Pons (tissue), 1 donor: Measurements from ENCODE around the gene ARHGDIB.
A peak's percentile ranks its signal among the peaks of the same experiment; 100 is the strongest.

Experiments used
- DNase-seq: peaks from one replicate; pipeline ENCODE4 v3.0.0-alpha.2; 2016; ENCODE audit warnings: low spot score

Gene ARHGDIB

GRCh38 chr12:14961466-14962152 is at the start of gene ARHGDIB:
TSS of gene ARHGDIB (minus strand) at chr12:14961601. CDS start at chr12:14950712, 10,889 bp downstream.
- peak; percentile 70 for DNase-seq

DNA sequence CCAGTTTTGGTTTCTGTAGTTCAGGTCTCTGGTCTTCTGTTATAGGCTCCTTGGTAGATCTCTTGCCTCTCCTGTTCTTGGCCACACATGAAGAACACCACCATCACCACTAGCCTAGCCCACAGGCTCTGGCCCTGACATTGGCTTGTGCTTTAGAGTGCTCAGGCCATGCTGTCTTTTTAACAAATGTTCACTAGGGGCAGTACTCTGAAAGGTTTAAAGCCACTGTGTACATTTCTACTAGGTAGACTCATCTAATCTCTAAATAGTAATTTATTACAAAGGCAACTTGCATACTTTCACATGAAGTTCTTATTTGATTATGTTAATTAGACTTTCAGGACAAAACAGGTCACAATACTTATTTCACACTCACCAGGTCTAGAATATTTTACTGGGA is 49.8 kb upstream of the ARHGDIB start:
- DNase-seq: no peak

DNA sequence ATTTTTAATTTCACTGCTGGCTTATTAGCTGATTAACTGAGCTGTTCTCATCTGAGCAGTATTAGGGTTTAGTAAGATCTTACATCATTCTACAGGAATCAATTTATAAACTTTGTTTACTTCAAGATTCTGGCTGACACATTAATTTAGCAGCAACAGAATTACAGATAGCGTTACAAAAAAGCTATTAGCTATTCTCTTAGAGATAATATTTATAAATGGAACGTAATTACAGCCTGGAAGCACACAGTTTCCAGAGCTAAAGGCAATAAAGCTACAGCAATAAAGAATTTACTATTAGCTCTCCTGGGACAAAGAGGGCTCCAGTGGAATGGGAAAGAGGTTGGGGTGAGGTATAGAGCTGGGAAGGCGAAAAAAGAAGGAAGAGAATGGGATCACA is 46.1 kb upstream of the ARHGDIB start:
- DNase-seq: no peak

DNA sequence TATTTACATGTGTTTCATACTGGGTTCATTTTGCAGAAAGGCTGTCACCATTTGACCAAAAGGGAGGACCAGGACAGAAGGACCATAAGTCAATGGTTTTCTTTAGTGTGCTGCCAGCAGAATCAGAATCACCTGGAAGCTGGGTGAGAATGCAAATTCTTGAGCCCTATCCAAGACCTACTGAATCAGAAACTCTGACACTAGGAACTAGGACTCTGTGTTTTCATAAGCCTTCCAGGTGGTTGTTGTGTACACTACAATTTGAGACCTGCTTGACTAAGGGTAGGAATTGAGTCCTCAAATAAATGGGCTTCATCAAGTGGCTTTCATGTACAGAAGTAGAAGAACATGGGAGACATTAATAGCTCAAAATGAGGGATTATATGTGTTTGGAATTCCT is 43.7 kb upstream of the ARHGDIB start:
- DNase-seq: no peak

GRCh38 chr12:15004421-15004820 is 43.0 kb upstream of the ARHGDIB start:
- DNase-seq: no peak

DNA sequence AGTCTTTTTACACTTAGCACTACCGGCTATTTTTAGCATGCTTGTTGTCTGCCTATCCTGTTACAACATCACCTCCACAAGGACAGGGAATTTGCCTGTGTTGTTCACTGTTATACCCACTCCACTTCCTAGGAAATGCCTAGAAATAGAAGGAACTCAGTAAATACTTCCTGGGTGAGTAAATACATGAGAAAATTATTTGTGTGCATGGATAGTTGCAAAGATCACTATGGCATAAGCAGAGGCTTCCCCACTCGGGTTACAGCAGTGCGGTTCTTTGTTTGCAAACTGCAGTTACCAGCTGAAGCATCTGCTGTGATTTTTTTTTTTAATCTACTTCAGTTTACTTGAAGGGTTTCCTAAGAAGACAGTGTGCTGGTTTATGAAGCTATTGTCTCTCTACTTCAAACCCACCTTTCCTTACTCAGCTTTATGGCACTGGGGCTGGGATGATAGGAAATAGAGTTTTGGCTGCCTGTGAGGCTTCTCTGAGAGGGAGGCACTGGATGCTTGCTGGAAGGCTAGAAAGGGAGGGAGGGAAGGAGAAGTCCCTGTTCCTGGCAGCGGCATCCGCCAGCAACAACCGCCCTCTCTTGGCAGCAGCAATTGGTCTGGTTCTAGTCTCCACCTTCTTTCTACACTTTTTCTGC is 40.5 kb upstream of the ARHGDIB start:
- DNase-seq: peak; percentile 45

DNA sequence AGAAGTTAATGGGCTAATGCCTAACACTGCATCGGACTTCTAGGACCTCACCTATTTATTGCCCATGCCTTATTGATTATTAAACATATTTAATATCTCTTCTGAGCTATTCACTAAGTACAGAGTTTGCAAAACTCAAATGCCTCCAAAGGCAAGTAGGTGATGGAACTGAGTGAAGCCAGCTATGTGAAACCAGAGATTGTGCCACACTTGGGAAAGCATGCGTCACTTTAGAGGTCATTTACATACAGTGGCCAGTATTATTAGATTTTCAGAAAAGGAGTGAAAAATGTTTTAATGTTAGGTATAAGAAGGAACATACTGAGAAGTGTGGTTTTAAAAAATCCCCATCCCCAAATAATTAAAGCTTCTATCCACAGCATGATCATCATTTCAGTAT is 39.2 kb upstream of the ARHGDIB start:
- DNase-seq: no peak

GRCh38 chr12:14999695-15000365 is 38.4 kb upstream of the ARHGDIB start:
- DNase-seq: peak; percentile 29

GRCh38 chr12:14999021-14999694 is 37.8 kb upstream of the ARHGDIB start:
- DNase-seq: no peak

GRCh38 chr12:14997998-14998397 is 36.6 kb upstream of the ARHGDIB start:
- no peak for DNase-seq

DNA sequence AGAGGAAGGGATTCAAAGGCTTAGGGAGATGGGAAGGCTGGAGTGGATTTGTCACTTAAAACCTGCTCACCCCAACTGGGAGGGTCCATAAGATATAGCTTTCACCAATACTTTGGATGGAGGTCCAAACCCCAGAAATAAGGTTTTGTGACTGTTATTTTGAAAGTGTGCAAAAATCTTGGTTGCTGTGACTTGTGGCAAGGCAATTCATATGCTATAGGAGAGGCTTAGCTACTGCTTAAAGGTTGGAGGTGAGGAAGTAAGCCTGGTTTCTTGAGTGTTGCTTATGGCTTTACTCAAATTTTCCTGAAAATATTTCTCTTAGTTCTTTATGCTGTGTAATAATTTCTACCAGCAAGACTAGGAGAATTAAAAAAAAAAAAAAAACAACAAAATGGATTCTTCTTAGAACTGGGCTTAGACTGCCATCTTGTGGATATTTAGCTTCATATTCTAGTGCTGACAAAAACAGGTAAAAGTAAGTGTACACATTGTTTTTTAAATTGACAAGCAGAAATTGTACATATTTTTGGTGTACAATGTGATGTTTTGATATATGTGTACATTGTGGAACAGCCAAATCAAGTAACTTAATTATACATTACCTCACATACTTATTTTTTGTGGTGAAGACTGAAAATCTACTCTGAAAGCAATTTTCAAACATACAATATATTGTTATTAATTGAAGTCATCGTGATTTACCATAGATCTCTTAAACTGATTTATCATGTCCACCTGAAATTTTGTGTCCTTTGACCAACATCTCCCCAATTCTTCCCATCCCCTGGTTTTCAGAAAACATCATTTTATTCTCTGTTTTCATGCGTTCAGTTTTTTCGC is 34.4 kb upstream of the ARHGDIB start:
- peak; percentile 74 for DNase-seq

DNA sequence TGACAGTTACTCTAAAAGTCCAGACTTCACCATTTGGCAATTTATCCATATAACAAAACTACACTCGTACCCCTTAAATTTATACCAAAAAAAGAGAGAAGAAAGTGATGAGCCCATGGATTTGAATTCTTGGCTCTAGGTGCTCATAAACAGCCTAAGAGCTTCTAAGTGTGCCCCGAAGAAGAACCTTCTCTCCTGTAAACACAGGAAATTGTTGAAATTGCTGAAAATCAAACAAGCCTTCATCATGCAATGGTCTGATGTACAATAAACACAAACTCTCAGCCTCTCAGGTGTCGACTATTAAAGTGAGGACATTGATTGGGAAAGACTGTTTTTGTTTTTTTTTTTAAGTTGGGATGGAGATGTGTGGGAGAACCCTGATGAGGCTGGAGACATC is 33.2 kb upstream of the ARHGDIB start:
- no peak for DNase-seq

- DNase-seq: no peak
Measured at GRCh38 chr12:14993537-14994266, 32.3 kb upstream of the ARHGDIB start.

- DNase-seq: no peak
Measured at GRCh38 chr12:14993117-14993516, 31.7 kb upstream of the ARHGDIB start.

DNA sequence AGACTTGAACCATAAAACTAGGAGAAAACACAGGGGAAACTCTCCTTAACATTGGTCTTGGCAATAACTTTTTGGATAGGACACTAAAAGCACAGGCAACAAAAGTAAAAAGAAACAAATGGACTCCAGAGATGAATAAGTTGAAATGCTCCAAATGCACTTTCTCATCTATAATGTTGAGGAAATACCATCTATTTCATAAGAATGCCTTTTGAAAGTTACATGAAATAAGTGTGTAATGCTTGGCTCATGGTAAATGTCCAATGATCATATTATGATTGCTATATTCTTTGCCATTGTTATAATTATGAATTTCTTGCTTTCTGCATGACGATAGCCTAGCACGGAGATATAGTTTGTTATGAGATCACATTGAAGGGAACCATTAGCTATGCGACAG is 31.3 kb upstream of the ARHGDIB start:
- DNase-seq: no peak

- DNase-seq: no peak
Measured at GRCh38 chr12:14991069-14991468, 29.7 kb upstream of the ARHGDIB start.

- no peak for DNase-seq
Measured at GRCh38 chr12:14989790-14990189, 28.4 kb upstream of the ARHGDIB start.

DNA sequence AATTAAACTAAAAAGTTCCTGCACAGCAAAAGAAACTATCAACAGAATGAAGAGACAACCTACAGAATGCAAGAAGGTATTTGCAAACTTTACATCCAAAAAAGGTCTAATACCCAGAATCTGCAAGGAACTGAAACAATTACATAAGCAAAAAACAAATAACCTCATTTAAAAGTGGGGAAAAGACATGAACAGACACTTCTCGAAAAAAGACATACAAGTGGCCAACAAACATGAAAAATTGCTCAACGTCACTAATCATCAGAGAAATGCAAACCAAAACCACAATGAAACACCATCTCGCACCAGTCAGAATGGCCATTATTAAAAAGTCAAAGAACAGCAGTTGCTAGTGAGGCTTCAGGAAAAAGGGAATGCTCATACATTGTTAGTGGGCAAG is 26.6 kb upstream of the ARHGDIB start:
- DNase-seq: no peak

DNA sequence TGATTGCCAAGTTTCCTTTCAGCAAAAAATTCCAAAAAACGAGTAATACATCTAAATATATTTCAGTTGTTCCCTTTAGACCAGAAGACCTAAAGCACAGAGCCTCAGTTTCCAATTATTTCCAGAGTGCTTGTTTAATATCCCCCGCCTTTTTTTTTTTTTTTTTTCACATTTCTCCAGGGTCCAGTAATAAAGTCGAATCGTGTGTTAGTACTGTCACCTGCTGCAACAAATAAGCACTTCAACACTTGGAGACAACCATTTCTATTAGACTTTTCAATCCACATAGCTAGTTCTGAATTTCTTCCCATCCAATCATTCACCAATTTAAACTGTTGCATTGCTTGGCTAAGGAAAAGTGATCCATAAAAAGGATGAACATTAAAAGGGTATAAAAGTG is 25.0 kb upstream of the ARHGDIB start:
- no peak for DNase-seq

DNA sequence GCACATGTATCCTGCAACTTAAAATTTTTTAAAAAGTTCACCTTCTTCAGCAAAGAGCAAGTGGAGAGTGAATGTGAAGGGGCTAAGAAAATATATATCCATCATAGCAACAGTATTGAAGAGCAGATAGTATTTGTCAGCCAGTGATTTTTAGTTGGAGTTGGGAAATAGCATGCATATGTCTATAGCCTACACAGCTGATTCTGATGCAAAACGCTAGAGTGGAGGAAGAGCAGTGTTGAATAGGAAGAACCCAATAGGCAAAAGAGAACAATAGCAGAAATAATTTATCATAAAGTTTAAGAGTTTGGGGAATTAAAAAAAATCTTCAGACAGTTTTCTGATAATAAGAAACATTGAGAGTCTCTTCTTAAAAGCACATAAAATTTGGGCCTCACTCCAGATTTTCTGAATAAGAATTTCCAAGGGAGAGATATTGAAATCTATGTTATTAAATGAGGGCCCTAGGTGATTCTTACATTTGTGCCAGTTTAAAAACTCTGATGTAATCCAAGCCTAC is 23.4 kb upstream of the ARHGDIB start:
- DNase-seq: no peak

- peak; percentile 71 for DNase-seq
Measured at GRCh38 chr12:14984036-14984435, 22.6 kb upstream of the ARHGDIB start.
